GM23338 (cell line): ENCODE measurements around the gene EIF3A. TPM values are rescaled to one million over a fixed set of nuclear protein-coding genes. Genes with fewer than 3 reads are reported as not detected.

Experiments used
- ATAC-seq: fragments of 200-7000 bp; cut with Tn5 transposase; 3 replicates; pipeline ENCODE4 v1.9.1; 2020
- DNase-seq: peaks from one replicate; pipeline ENCODE4 v3.0.0-alpha.2; 2015; ENCODE audit warnings: low spot score
- H2AFZ ChIP-seq: fragments of 200-600 bp; sonication (generic); 2 replicates; pipeline ENCODE4 v1.8.0; 2016; ENCODE audit warnings: antibody characterized with exemption, mild to moderate bottlenecking, moderate library complexity
- H3F3A ChIP-seq: fragments of 200-600 bp; sonication (generic); replicated peaks from 2 replicates; pipeline ENCODE4 v1.8.0; 2017; ENCODE audit warnings: antibody characterized with exemption, mixed run types, low read depth
- H3K27ac ChIP-seq: fragments of 200-600 bp; sonication (generic); 2 replicates; pipeline ENCODE4 v1.6.1; 2016; ENCODE audit warnings: low read depth
- H3K27me3 ChIP-seq: fragments of 200-600 bp; sonication (generic); 2 replicates; pipeline ENCODE4 v1.8.0; 2016; ENCODE audit warnings: mild to moderate bottlenecking, mixed run types, moderate library complexity; ENCODE audit not compliant: insufficient read depth
- H3K36me3 ChIP-seq: fragments of 200-600 bp; sonication (generic); 2 replicates; pipeline ENCODE4 v1.8.0; 2016; ENCODE audit warnings: mild to moderate bottlenecking; ENCODE audit not compliant: insufficient read depth
- H3K4me1 ChIP-seq: fragments of 200-600 bp; sonication (generic); 2 replicates; pipeline ENCODE4 v1.8.0; 2016; ENCODE audit warnings: mild to moderate bottlenecking, moderate library complexity; ENCODE audit not compliant: insufficient read depth
- H3K4me2 ChIP-seq: fragments of 200-600 bp; sonication (generic); 2 replicates; pipeline ENCODE4 v1.7.1; 2017; ENCODE audit warnings: mixed run types
- H3K4me3 ChIP-seq: fragments of 200-600 bp; sonication (generic); 2 replicates; pipeline ENCODE4 v1.6.1; 2016; ENCODE audit warnings: mixed run types
- H3K79me2 ChIP-seq: fragments of 200-600 bp; sonication (generic); replicated peaks from 2 replicates; pipeline ENCODE4 v1.8.0; 2017; ENCODE audit warnings: mild to moderate bottlenecking; ENCODE audit not compliant: insufficient read depth
- H3K9me2 ChIP-seq: fragments of 200-600 bp; sonication (generic); 2 replicates; pipeline ENCODE4 v1.8.0; 2017; ENCODE audit not compliant: insufficient read depth
- H4K20me1 ChIP-seq: fragments of 200-600 bp; sonication (generic); replicated peaks from 2 replicates; pipeline ENCODE4 v1.8.0; 2017; ENCODE audit warnings: mild to moderate bottlenecking; ENCODE audit not compliant: insufficient read depth
- H3K27ac Mint-ChIP-seq: 2 replicates; pipeline ENCODE4 v1.8.0; 2020; ENCODE audit warnings: inconsistent platforms, mild to moderate bottlenecking, moderate library complexity, mixed read lengths
- H3K27me3 Mint-ChIP-seq: 3 replicates; pipeline ENCODE4 v1.8.0; 2022; ENCODE audit warnings: low read depth, mild to moderate bottlenecking, moderate library complexity, mixed read lengths, inconsistent platforms; ENCODE audit not compliant: insufficient read depth, poor library complexity
- H3K36me3 Mint-ChIP-seq: 3 replicates; pipeline ENCODE4 v1.8.0; 2021; ENCODE audit warnings: low read depth, mild to moderate bottlenecking, inconsistent platforms, moderate library complexity, mixed read lengths
- H3K4me1 Mint-ChIP-seq: 3 replicates; pipeline ENCODE4 v1.8.0; 2020; ENCODE audit warnings: mild to moderate bottlenecking, inconsistent platforms, mixed read lengths
- H3K4me3 Mint-ChIP-seq: 3 replicates; pipeline ENCODE4 v1.8.0; 2021; ENCODE audit warnings: moderate library complexity, mild to moderate bottlenecking, inconsistent platforms, mixed read lengths
- H3K9me3 Mint-ChIP-seq: 3 replicates; pipeline ENCODE4 v1.8.0; 2020; ENCODE audit warnings: moderate library complexity, mild to moderate bottlenecking, inconsistent platforms, mixed read lengths
- CREB1 ChIP-seq: fragments of 250-450 bp; sonication (Bioruptor Pico); IDR thresholded peaks from 2 replicates; pipeline ENCODE4 v1.5.0; 2020; ENCODE audit warnings: low read depth, mild to moderate bottlenecking, moderate library complexity
- ETS1 ChIP-seq: IDR thresholded peaks from 2 replicates; pipeline ENCODE4 v1.6.1; 2016; ENCODE audit warnings: antibody characterized with exemption
- EZH2 ChIP-seq: fragments of 200-600 bp; sonication (generic); IDR thresholded peaks from one replicate; pipeline ENCODE4 v1.8.0; 2017; ENCODE audit warnings: antibody characterized with exemption, mild to moderate bottlenecking, low read depth; ENCODE audit not compliant: unreplicated experiment
- JUNB ChIP-seq: IDR thresholded peaks from one replicate; pipeline ENCODE4 v1.6.1; 2016; ENCODE audit warnings: antibody characterized with exemption; ENCODE audit not compliant: unreplicated experiment
- NANOG ChIP-seq: IDR thresholded peaks from 2 replicates; pipeline ENCODE4 v1.6.1; 2016; ENCODE audit warnings: antibody characterized with exemption, borderline replicate concordance
- POLR2AphosphoS5 ChIP-seq: IDR thresholded peaks from 2 replicates; pipeline ENCODE4 v1.6.1; 2016; ENCODE audit warnings: antibody characterized with exemption, low read depth
- REST ChIP-seq: IDR thresholded peaks from one replicate; pipeline ENCODE4 v1.6.1; 2018; ENCODE audit warnings: antibody characterized with exemption; ENCODE audit not compliant: unreplicated experiment
- ZNF114 ChIP-seq: fragments of 250-450 bp; sonication (Bioruptor Pico); IDR thresholded peaks from 2 replicates; pipeline ENCODE4 v1.5.0; 2020; ENCODE audit warnings: mild to moderate bottlenecking, moderate library complexity
- ZNF331 ChIP-seq: fragments of 250-450 bp; sonication (Bioruptor Pico); IDR thresholded peaks from 2 replicates; pipeline ENCODE4 v1.5.0; 2020; ENCODE audit warnings: low read depth, mild to moderate bottlenecking, moderate library complexity
- polyA plus RNA-seq: library from polyadenylated mRNA; unstranded; fragments of >200 nt; fragmentation: Nextera tagmentation; extraction: Ambion mirVana; gene quantifications from 2 replicates; pipeline ENCODE4 v1.2.1, GENCODE V29; 2016
- total RNA-seq: library from RNA; depleted of rRNA; stranded (reverse); fragments of >200 nt; shearing (Covaris generic); gene quantifications from 2 replicates; pipeline ENCODE4 v1.2.3, GENCODE V29; 2014
- TF ChIP-seq, protein P1 (sequence below): fragments of 250-450 bp; sonication (Bioruptor Pico); IDR thresholded peaks from 2 replicates; pipeline ENCODE4 v1.5.0; 2020; ENCODE audit warnings: mild to moderate bottlenecking, moderate library complexity
- TF ChIP-seq, protein P2 (sequence below), 2 experiments: fragments of 200-600 bp in 1 of 2; sonication (generic) in 1 of 2; conservative IDR thresholded peaks; 2 replicates each; pipeline versions ENCODE4 v1.5.1 to v1.6.1; 2016 to 2017; ENCODE audit warnings: antibody characterized with exemption in 2 of 2, low read depth in 2 of 2, mild to moderate bottlenecking in 2 of 2, moderate library complexity in 1 of 2

The EIF3A gene
- total and polyA plus RNA-seq, 2 experiments from 2014 or later = 152 to 170 TPM

DNA sequence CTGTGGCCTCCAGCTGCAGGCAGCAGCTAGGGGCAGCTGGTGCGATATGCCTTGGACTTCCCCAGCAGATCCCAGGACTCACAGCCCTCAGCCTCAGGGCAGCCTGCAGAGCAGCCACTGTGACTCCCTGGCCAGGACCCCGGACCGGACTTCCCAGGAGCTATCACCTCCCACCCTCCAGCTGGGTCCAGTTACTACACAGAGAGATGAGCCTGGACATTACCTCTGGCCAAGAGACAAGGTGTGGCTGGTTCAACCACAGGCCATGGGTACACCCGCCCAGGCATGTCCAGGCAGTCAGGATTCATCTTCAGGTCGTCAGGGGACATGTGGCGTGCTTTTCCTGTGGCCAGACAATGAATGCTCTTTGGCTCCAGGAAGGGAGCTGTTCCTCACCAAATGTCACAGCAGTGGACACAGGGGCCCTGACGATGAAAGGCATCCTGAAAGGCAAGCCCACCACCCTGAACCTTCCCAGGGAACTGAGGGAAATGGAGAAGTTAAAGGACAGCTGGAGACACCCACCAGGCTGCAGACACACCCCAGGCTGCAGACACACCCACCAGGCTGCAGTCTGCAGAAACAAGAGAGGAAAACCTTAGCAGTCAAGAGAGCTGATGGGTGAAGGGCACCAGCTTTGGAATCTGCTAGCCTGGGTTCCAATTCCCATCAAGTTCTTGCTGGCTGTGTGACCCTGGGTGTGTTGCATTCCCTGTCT lies 76.9 kb downstream of the EIF3A start (continued):
- no peak for TF ChIP-seq ETS1
- no peak for TF ChIP-seq ZNF331
- no peak for TF ChIP-seq POLR2AphosphoS5
- TF ChIP-seq REST = no peak
- TF ChIP-seq ZNF114 (CRISPR knock-in tag) = no peak

DNA sequence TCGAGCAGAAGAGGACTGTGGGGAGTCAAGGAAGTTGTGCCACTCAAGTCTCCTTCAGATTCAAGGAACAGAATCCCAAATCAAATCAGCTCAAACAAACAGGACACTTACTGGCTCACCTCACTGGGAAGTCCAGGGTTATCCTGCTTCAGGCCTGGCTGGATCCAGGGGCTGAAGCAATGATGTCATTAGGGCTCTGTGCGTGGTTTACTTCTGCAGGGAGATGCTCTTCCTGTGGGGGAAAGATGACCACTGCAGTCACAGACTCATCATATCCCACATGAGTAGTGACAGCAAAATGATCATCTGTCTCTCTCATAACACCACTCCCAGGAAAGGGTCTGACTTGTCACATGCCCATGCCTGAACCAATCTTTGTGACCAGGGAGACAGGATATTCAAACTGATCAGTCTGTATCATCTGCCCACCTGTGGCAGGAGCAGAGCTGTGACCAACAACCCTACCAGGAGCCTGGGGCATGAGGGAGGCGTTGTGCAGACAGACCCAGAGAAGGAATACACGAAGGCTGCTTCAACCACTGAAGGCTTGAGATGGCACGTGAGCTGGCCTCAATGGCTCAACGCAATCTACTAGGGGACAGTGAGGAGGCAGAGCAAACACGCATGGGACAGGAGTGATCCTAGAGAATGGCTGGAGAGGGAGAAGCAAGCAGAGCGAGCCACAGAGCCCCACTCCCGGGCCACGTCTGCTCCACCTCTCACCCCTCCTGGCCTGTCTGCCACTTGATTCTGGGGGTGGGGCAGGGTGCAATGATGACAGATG lies 78.7 kb downstream of the EIF3A start:
- peaks cover 3% of the 10 kb centered on the region; the same call in 2 of the 3 replicates for H3K9me3 Mint-ChIP-seq
- H2AFZ ChIP-seq = no peak overlapping the region
- ATAC-seq (no peak), DNase-seq (no peak)
- H3K27me3 ChIP-seq = no peaks in the 10 kb centered on the region
- no peak overlapping the region for H3K4me3 Mint-ChIP-seq
- H3F3A ChIP-seq = no peaks in the 10 kb centered on the region
- H3K36me3 ChIP-seq = no peaks in the 10 kb centered on the region
- no peaks in the 10 kb centered on the region for H3K36me3 Mint-ChIP-seq
- no peak overlapping the region for H3K4me2 ChIP-seq
- peaks cover 3% of the 10 kb centered on the region; the same call in 2 of the 3 replicates for H3K4me1 Mint-ChIP-seq
- no peaks in the 10 kb centered on the region for H4K20me1 ChIP-seq
- no peak overlapping the region for H3K4me3 ChIP-seq
- H3K79me2 ChIP-seq = no peaks in the 10 kb centered on the region
- H3K27ac Mint-ChIP-seq = no peak overlapping the region
- peaks cover 6% of the 10 kb centered on the region for H3K27me3 Mint-ChIP-seq
- no peaks in the 10 kb centered on the region for H3K4me1 ChIP-seq
- H3K27ac ChIP-seq = no peak overlapping the region
- H3K9me2 ChIP-seq = 0 out of 2 replicates have a peak, but pooled peaks cover 4% of the 10 kb centered on the region
- no peak for TF ChIP-seq EZH2
- TF ChIP-seq POLR2AphosphoS5 = no peak
- TF ChIP-seq, protein P1, sequence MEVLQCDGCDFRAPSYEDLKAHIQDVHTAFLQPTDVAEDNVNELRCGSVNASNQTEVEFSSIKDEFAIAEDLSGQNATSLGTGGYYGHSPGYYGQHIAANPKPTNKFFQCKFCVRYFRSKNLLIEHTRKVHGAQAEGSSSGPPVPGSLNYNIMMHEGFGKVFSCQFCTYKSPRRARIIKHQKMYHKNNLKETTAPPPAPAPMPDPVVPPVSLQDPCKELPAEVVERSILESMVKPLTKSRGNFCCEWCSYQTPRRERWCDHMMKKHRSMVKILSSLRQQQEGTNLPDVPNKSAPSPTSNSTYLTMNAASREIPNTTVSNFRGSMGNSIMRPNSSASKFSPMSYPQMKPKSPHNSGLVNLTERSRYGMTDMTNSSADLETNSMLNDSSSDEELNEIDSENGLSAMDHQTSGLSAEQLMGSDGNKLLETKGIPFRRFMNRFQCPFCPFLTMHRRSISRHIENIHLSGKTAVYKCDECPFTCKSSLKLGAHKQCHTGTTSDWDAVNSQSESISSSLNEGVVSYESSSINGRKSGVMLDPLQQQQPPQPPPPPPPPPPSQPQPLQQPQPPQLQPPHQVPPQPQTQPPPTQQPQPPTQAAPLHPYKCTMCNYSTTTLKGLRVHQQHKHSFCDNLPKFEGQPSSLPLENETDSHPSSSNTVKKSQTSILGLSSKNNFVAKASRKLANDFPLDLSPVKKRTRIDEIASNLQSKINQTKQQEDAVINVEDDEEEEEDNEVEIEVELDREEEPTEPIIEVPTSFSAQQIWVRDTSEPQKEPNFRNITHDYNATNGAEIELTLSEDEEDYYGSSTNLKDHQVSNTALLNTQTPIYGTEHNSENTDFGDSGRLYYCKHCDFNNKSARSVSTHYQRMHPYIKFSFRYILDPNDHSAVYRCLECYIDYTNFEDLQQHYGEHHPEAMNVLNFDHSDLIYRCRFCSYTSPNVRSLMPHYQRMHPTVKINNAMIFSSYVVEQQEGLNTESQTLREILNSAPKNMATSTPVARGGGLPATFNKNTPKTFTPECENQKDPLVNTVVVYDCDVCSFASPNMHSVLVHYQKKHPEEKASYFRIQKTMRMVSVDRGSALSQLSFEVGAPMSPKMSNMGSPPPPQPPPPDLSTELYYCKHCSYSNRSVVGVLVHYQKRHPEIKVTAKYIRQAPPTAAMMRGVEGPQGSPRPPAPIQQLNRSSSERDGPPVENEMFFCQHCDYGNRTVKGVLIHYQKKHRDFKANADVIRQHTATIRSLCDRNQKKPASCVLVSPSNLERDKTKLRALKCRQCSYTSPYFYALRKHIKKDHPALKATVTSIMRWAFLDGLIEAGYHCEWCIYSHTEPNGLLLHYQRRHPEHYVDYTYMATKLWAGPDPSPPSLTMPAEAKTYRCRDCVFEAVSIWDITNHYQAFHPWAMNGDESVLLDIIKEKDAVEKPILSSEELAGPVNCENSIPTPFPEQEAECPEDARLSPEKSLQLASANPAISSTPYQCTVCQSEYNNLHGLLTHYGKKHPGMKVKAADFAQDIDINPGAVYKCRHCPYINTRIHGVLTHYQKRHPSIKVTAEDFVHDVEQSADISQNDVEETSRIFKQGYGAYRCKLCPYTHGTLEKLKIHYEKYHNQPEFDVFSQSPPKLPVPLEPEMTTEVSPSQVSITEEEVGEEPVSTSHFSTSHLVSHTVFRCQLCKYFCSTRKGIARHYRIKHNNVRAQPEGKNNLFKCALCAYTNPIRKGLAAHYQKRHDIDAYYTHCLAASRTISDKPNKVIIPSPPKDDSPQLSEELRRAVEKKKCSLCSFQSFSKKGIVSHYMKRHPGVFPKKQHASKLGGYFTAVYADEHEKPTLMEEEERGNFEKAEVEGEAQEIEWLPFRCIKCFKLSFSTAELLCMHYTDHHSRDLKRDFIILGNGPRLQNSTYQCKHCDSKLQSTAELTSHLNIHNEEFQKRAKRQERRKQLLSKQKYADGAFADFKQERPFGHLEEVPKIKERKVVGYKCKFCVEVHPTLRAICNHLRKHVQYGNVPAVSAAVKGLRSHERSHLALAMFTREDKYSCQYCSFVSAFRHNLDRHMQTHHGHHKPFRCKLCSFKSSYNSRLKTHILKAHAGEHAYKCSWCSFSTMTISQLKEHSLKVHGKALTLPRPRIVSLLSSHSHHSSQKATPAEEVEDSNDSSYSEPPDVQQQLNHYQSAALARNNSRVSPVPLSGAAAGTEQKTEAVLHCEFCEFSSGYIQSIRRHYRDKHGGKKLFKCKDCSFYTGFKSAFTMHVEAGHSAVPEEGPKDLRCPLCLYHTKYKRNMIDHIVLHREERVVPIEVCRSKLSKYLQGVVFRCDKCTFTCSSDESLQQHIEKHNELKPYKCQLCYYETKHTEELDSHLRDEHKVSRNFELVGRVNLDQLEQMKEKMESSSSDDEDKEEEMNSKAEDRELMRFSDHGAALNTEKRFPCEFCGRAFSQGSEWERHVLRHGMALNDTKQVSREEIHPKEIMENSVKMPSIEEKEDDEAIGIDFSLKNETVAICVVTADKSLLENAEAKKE (CRISPR knock-in tag) = no peak
- TF ChIP-seq ZNF331 = no peak
- no peak for TF ChIP-seq JUNB
- no peak for TF ChIP-seq CREB1 (CRISPR knock-in tag)
- TF ChIP-seq NANOG = no peak
- TF ChIP-seq, protein P2, sequence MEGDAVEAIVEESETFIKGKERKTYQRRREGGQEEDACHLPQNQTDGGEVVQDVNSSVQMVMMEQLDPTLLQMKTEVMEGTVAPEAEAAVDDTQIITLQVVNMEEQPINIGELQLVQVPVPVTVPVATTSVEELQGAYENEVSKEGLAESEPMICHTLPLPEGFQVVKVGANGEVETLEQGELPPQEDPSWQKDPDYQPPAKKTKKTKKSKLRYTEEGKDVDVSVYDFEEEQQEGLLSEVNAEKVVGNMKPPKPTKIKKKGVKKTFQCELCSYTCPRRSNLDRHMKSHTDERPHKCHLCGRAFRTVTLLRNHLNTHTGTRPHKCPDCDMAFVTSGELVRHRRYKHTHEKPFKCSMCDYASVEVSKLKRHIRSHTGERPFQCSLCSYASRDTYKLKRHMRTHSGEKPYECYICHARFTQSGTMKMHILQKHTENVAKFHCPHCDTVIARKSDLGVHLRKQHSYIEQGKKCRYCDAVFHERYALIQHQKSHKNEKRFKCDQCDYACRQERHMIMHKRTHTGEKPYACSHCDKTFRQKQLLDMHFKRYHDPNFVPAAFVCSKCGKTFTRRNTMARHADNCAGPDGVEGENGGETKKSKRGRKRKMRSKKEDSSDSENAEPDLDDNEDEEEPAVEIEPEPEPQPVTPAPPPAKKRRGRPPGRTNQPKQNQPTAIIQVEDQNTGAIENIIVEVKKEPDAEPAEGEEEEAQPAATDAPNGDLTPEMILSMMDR (conservative IDR thresholded peaks at IDR 0.05; ENCODE audit: low read depth in 2 of 2) = no peak
